Heart left ventricle (tissue), 16 donors: Measurements from ENCODE around the gene CHCHD4. TPM values are rescaled to one million over a fixed set of nuclear protein-coding genes. Genes with fewer than 3 reads are reported as not detected.

ENCODE experiments used
- ATAC-seq, 4 donors: fragments of 200-7000 bp; cut with Tn5 transposase; one replicate each; pipeline ENCODE4 v1.9.1; 2020 to 2022; ENCODE audit warnings: moderate library complexity in 4 of 4, mild to moderate bottlenecking in 3 of 4, moderate number of reproducible peaks in 1 of 4
- DNase-seq, 5 donors: peaks; one replicate each; pipeline ENCODE4 v3.0.0-alpha.2; 2020
- H3K27ac ChIP-seq, 12 donors: fragments of 200-600 bp; sonication (generic) in 4 of 12; one replicate each; pipeline versions ENCODE4 v1.5.0 to v1.8.0; 2016 to 2022; ENCODE audit warnings: mild to moderate bottlenecking in 2 of 12
- H3K27me3 ChIP-seq, 9 donors: fragments of 200-600 bp; sonication (generic) in 2 of 9; one replicate each; pipeline versions ENCODE4 v1.5.1 to v1.8.0; 2016 to 2022; ENCODE audit warnings: mild to moderate bottlenecking in 3 of 9
- H3K36me3 ChIP-seq, 9 donors: fragments of 200-600 bp; sonication (generic) in 2 of 9; one replicate each; pipeline versions ENCODE4 v1.5.0 to v1.8.0; 2018 to 2022; ENCODE audit warnings: mild to moderate bottlenecking in 2 of 9
- H3K4me1 ChIP-seq, 12 donors: fragments of 200-600 bp; sonication (generic) in 4 of 12; one replicate each; pipeline versions ENCODE4 v1.5.0 to v1.8.0; 2016 to 2022; ENCODE audit warnings: mild to moderate bottlenecking in 3 of 12
- H3K4me3 ChIP-seq, 12 donors: fragments of 200-600 bp; sonication (generic) in 4 of 12; one replicate each; pipeline versions ENCODE4 v1.5.0 to v1.8.0; 2017 to 2022; ENCODE audit warnings: mild to moderate bottlenecking in 9 of 12, moderate library complexity in 4 of 12
- H3K9me3 ChIP-seq, 12 donors: fragments of 200-600 bp; sonication (generic) in 4 of 12; one replicate each; pipeline versions ENCODE4 v1.5.0 to v1.8.0; 2016 to 2022; ENCODE audit warnings: mild to moderate bottlenecking in 1 of 12
- POLR2A ChIP-seq, 2 donors: fragments of 450-650 bp; IDR thresholded peaks; one replicate each; pipeline ENCODE4 v1.6.1; 2017; ENCODE audit warnings: antibody characterized with exemption in 2 of 2, mild to moderate bottlenecking in 2 of 2, moderate library complexity in 2 of 2
- whole genome bisulfite sequencing, 4 donors: extraction: QIAGEN DNeasy Blood & Tissue Kit in 2 of 4; methylation state at CpG; one replicate each; pipeline versions ENCODE4 v1.1.5 to v1.1.7; 2013 to 2018; 5-methylcytosine and 5-hydroxymethylcytosine counted together
- intact Hi-C, 10 donors: fragments of 100-400 bp; cut with DNase I; formaldehyde crosslinking; loops; one replicate each; pipeline versions ENCODE4 v1.11.1 to v1.14.2; 2022
- polyA plus RNA-seq, 2 donors: library from polyadenylated mRNA; stranded (reverse); fragments of 200-250 nt; gene quantifications; one replicate each; pipeline ENCODE4 v1.2.3, GENCODE V29; 2013
- total RNA-seq, 9 donors: library from RNA; depleted of rRNA in 2 of 9; stranded (reverse); fragments of >200 nt in 2 of 9; fragmentation: NEBNext Ultra II Directional in 3 of 9; extraction: Animal tissue kit (Norgen Biotek cat#: 25700) in 3 of 9; gene quantifications; one replicate each; pipeline versions ENCODE4 v1.1.0 to v1.2.4, GENCODE V29; 2016 to 2023
- TF ChIP-seq, protein P1 (sequence below), 12 donors: fragments of 200-600 bp; sonication (generic) in 4 of 12; IDR thresholded peaks; one replicate each; pipeline versions ENCODE4 v1.5.0 to v1.8.0; 2018 to 2022; ENCODE audit warnings: antibody characterized with exemption in 12 of 12, mild to moderate bottlenecking in 5 of 12
- donor health status: ischemic (EF 13 %, LVEDD 7.1; RV severe dilation, severe dysfunction).
- donor health status: healthy with polysubstance abuse.
- donor health status: DM: no; HTN: yes; CAD: no.
- donor health status: DM: no; HTN: no; CAD: no.
- donor health status: ischemic (EF 25% LVEDD 6.9; RV normal size, moderate dysfunction).
- donor health status: ischemic (EF 25% LVEDD 5.7; RV mildly dilated, moderate dysfunction).
- donor health status: healthy.
- donor health status: DM: yes; HTN: yes; CAD: no.
- donor health status: ischemic (EF 35%, LVEDD 5.7; RV mildly dilated, moderate dysfunction).
- donor health status: nonischemic (EF 11% LVEDD 7.7; RV severe dilation, severe dysfunction).
- donor health status: DM: yes; HTN: yes; CAD: no.
- donor health status: PGD.
- donor health status: ischemic (EF 29% LVEDD 5.4; RV normal size, mild dysfunction).
- donor health status: nonischemic (EF 23%, LVEDD 6.1; RV moderate dilation, normal function).

CHCHD4 gene
- total and polyA plus RNA-seq, 11 donors, result 14.8 to 31.3 (median 25.9) TPM

DNA sequence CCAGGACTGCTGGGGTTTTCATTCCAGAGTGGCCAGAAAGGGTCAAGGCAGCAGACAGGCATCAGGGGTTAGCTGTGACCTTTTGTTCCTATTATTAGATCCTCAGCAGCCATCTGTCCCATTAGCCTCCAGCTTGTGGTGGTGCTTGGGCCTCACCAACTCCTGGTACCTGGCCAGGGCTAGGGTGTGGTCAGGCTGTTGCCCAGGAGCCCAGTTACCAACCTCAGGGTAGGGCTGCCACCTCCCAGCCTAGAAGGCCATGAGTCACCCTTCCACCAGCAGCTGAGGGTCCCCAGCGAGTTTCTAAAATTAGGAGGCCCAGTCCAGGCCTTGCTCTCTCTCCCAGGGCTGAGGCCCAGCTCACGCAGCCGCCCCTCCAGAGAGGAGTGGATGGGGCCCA lies 12.3 kb upstream of the CHCHD4 start:
- DNase-seq (peak in 3 of 5 donors; percentile 60 to 75 (median 63)), ATAC-seq (peak; percentile 5 to 67 (median 60))
- no peak for TF ChIP-seq POLR2A (IDR thresholded peaks at IDR 0.05)
- TF ChIP-seq, protein P1, sequence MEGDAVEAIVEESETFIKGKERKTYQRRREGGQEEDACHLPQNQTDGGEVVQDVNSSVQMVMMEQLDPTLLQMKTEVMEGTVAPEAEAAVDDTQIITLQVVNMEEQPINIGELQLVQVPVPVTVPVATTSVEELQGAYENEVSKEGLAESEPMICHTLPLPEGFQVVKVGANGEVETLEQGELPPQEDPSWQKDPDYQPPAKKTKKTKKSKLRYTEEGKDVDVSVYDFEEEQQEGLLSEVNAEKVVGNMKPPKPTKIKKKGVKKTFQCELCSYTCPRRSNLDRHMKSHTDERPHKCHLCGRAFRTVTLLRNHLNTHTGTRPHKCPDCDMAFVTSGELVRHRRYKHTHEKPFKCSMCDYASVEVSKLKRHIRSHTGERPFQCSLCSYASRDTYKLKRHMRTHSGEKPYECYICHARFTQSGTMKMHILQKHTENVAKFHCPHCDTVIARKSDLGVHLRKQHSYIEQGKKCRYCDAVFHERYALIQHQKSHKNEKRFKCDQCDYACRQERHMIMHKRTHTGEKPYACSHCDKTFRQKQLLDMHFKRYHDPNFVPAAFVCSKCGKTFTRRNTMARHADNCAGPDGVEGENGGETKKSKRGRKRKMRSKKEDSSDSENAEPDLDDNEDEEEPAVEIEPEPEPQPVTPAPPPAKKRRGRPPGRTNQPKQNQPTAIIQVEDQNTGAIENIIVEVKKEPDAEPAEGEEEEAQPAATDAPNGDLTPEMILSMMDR (IDR thresholded peaks at IDR 0.05), result no peak
- intact Hi-C loops, result no loop called here
- Histone ChIP-seq H3K4me3 (no peak overlapping the region), H3K27me3 (no peaks in the 10 kb centered on the region), H3K9me3 (no peaks in the 10 kb centered on the region), H3K4me1 (peaks cover 0 to 26% (median 10%) of the 10 kb centered on the region in 12 donors), H3K27ac (peak overlapping the region in 9 of 12 donors; percentile 13 to 72 (median 52)), H3K36me3 (peaks cover 0 to 99% (median 86%) of the 10 kb centered on the region in 9 donors)
- WGBS, 4 donors, result 50 to 69% (median 65%) methylated on average over 1 to 3 of the region's 3 CpGs; no CpG with 5 or more reads in 1 of the 4 donors

DNA sequence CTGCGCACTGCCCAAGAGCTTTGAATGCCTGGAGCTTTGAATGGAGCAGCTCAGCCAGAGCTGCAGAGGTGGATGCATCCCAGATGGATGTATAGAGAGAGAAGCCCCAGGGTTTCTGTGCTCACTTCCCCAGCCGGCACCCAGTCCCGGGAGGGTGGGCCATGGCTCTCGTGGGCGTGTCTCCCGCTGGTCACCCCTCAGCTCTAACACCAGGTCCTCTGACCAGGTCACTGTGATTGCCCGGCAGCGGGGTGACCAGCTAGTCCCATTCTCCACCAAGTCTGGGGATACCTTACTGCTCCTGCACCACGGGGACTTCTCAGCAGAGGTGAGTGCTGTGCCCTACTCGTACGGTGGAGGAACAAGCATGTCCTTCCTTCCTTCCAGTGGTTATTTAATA lies 10.9 kb upstream of the CHCHD4 start:
- H3K4me3 ChIP-seq, result no peak overlapping the region
- WGBS, 4 donors, result 78 to 94% (median 90%) methylated on average over 8 to 11 of the region's 11 CpGs
- H3K4me1 ChIP-seq, result peaks cover 0 to 13% (median 3%) of the 10 kb centered on the region in 12 donors
- intact Hi-C loops, result no loop called here
- H3K27ac ChIP-seq, result no peak overlapping the region
- TF ChIP-seq POLR2A (IDR thresholded peaks at IDR 0.05), result no peak
- TF ChIP-seq, protein P1 (IDR thresholded peaks at IDR 0.05), result no peak
- no peak for DNase-seq
- ATAC-seq, result no peak
- peaks cover 3 to 99% (median 89%) of the 10 kb centered on the region in 9 donors for H3K36me3 ChIP-seq
- no peaks in the 10 kb centered on the region for H3K27me3 ChIP-seq
- H3K9me3 ChIP-seq, result no peaks in the 10 kb centered on the region

DNA sequence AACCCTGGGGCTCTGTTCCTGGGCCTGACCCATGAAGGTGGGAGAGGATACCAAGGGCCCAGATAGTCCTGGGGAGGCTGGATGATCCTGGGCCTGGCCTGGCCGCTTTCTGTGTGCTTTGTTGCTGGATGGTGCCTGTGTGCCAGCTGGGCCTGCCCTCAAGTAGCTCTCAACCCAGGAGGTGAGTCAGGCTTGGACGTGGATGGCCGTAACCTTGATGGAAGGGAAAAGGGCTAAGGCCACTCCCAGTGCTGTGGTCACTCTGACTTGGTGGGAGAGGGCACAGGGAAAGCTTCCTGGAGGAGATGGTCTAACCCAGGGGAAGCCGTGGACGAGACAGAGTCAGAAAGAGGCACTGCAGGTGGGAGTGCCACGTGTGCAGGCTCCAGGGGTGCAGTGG lies 9.6 kb upstream of the CHCHD4 start:
- WGBS, 4 donors, result 91 to 97% (median 95%) methylated on average over 5 to 6 of the region's 6 CpGs
- Histone ChIP-seq H3K4me1 (peaks cover 0 to 13% (median 3%) of the 10 kb centered on the region in 12 donors), H3K4me3 (no peak overlapping the region), H3K27ac (no peak overlapping the region), H3K9me3 (no peaks in the 10 kb centered on the region), H3K36me3 (peaks cover 3 to 99% (median 91%) of the 10 kb centered on the region in 9 donors), H3K27me3 (no peaks in the 10 kb centered on the region)
- DNase-seq (no peak), ATAC-seq (no peak)
- intact Hi-C loops, result no loop called here
- TF ChIP-seq, protein P1 (IDR thresholded peaks at IDR 0.05), result no peak

DNA sequence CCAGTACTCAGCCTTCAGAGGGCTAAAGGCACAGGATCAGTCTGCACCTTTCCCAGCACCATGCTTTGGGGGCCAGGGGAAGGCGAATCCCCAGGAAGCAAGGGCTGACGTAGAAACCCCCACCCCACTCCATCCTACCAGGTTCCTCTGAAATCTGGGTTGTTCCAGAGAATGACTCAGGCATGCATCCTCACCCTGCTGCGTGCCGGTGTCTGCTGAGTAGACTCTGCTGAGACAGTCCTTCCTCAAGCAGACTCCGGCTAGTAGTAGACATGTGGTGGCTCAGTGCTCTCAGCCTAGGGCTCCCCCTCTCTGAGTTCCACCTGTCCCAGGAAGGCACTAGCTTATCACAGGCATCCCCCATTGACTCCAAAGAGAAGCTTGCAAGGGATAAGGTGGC lies 9.2 kb upstream of the CHCHD4 start:
- intact Hi-C loops, result no loop called here
- H3K36me3 ChIP-seq, result peaks cover 3 to 99% (median 91%) of the 10 kb centered on the region in 9 donors
- H3K4me1 ChIP-seq, result peaks cover 0 to 13% (median 3%) of the 10 kb centered on the region in 12 donors
- H3K27me3 ChIP-seq, result no peaks in the 10 kb centered on the region
- H3K4me3 ChIP-seq, result no peak overlapping the region
- ATAC-seq, result no peak
- 96 to 97% (median 97%) methylated on average over 4 to 5 of the region's 5 CpGs for WGBS, 4 donors
- DNase-seq, result no peak
- H3K9me3 ChIP-seq, result no peaks in the 10 kb centered on the region
- H3K27ac ChIP-seq, result no peak overlapping the region
- TF ChIP-seq, protein P1 (IDR thresholded peaks at IDR 0.05), result no peak
- TF ChIP-seq POLR2A (IDR thresholded peaks at IDR 0.05), result no peak
